Calu3 (cell line): Measurements from ENCODE around the gene ITK. TPM values are rescaled to one million over a fixed set of nuclear protein-coding genes. Genes with fewer than 3 reads are reported as not detected.

ENCODE experiments used
- BruUV-seq: library from RNA; stranded (reverse); fragments of 400-500 nt; replicated peaks from 2 replicates; lab custom pipeline; 2021; lab: Mats Ljungman, UMichigan
- CTCF ChIA-PET: fragments of 300-600 bp; sonication (Branson Sonifier 250); formaldehyde crosslinking; loops from one replicate; lab custom pipeline; 2022; ENCODE audit warnings: antibody characterized with exemption; lab: Charles Lee
- DNase-seq: peaks from one replicate; pipeline ENCODE4 v3.0.0; 2022
- H3K27ac Mint-ChIP-seq: one replicate; pipeline ENCODE4 v1.8.0; 2022; ENCODE audit warnings: mixed read lengths; ENCODE audit not compliant: unreplicated experiment
- H3K27me3 Mint-ChIP-seq: one replicate; pipeline ENCODE4 v1.8.0; 2022; ENCODE audit warnings: mixed read lengths; ENCODE audit not compliant: unreplicated experiment
- H3K36me3 Mint-ChIP-seq: one replicate; pipeline ENCODE4 v1.8.0; 2022; ENCODE audit warnings: mild to moderate bottlenecking, moderate library complexity, mixed read lengths; ENCODE audit not compliant: insufficient read depth, unreplicated experiment
- H3K4me1 Mint-ChIP-seq: one replicate; pipeline ENCODE4 v1.8.0; 2022; ENCODE audit warnings: mild to moderate bottlenecking, low read depth, mixed read lengths; ENCODE audit not compliant: unreplicated experiment
- H3K4me3 Mint-ChIP-seq: one replicate; pipeline ENCODE4 v1.8.0; 2022; ENCODE audit warnings: mild to moderate bottlenecking, low read depth, moderate library complexity, mixed read lengths; ENCODE audit not compliant: unreplicated experiment
- H3K9me3 Mint-ChIP-seq: one replicate; pipeline ENCODE4 v1.8.0; 2022; ENCODE audit warnings: low read depth, mixed read lengths; ENCODE audit not compliant: unreplicated experiment
- CTCF ChIP-seq: fragments of 200-600 bp; IDR thresholded peaks from one replicate; pipeline ENCODE4 v1.8.0; 2022; ENCODE audit warnings: antibody characterized with exemption; ENCODE audit not compliant: unreplicated experiment
- intact Hi-C: fragments of 100-400 bp; cut with micrococcal nuclease; formaldehyde crosslinking; loops from one replicate; pipeline ENCODE4 v1.10.0; 2022; ENCODE audit not compliant: unreplicated experiment
- total RNA-seq: library from RNA; stranded (reverse); gene quantifications from 2 replicates; pipeline ENCODE4 v1.2.3, GENCODE V29; 2022

Gene ITK
- total RNA-seq, 1 experiment from 2014 or later = not detected

- CTCF ChIA-PET = interaction anchor here (0.5 to 1.1 kb wide), 2 partner anchors 16 to 21 kb away, joined by 3 to 5 read pairs; no protein-coding TSS in a partner anchor
Observed at GRCh38 chr5:157165261-157165660, 15.4 kb upstream of the ITK start.

GRCh38 chr5:157165668-157166067, 15.0 kb upstream of the ITK start:
- no peaks in the 10 kb centered on the region for H3K36me3 Mint-ChIP-seq
- no peak overlapping the region for H3K4me3 Mint-ChIP-seq
- no peaks in the 10 kb centered on the region for H3K4me1 Mint-ChIP-seq
- intact Hi-C loops = no loop called here
- CTCF ChIA-PET = interaction anchor here (0.5 to 1.1 kb wide), 2 partner anchors 17 to 21 kb away, joined by 3 to 5 read pairs; no protein-coding TSS in a partner anchor
- H3K9me3 Mint-ChIP-seq = no peaks in the 10 kb centered on the region
- no peak for DNase-seq
- peaks cover 42% of the 10 kb centered on the region for H3K27me3 Mint-ChIP-seq
- no peak for TF ChIP-seq CTCF
- H3K27ac Mint-ChIP-seq = no peak overlapping the region
- no TSS peak for BruUV-seq

More at GRCh38 chr5:157165261-157165660, 15.4 kb upstream of the ITK start:
- Mint-ChIP-seq H3K27ac (no peak overlapping the region), H3K4me1 (no peaks in the 10 kb centered on the region), H3K4me3 (no peak overlapping the region), H3K9me3 (no peaks in the 10 kb centered on the region), H3K36me3 (no peaks in the 10 kb centered on the region), H3K27me3 (peaks cover 41% of the 10 kb centered on the region)
- BruUV-seq = no TSS peak
- no peak for DNase-seq
- intact Hi-C loops = no loop called here
- no peak for TF ChIP-seq CTCF

- H3K4me3 Mint-ChIP-seq = no peak within 1 kb of the TSS
- intact Hi-C loops = no loop called here
- H3K9me3 Mint-ChIP-seq = no peaks in the 10 kb centered on the region
- no peak within 1 kb of the TSS for H3K27ac Mint-ChIP-seq
- no TSS peak for BruUV-seq
- CTCF ChIA-PET = interaction anchor here (1.1 to 1.6 kb wide), 1 partner anchor 18 kb away, joined by 3 to 5 read pairs; no protein-coding TSS in a partner anchor
- no peaks in the 10 kb centered on the region for H3K36me3 Mint-ChIP-seq
- no peak for DNase-seq
- H3K4me1 Mint-ChIP-seq = no peaks in the 10 kb centered on the region
- TF ChIP-seq CTCF = no peak
- H3K27me3 Mint-ChIP-seq = peaks cover 43% of the 10 kb centered on the region
Observed at GRCh38 chr5:157166214-157167213, 14.1 kb upstream of the ITK start, which contains the start of gene GARIN3. GARIN3 (minus strand) TSS chr5:157166264; CDS start chr5:157166168, 96 bp downstream.

- no TSS peak for BruUV-seq
- Mint-ChIP-seq H3K27ac (no peak overlapping the region), H3K4me1 (no peaks in the 10 kb centered on the region), H3K4me3 (no peak overlapping the region), H3K27me3 (peaks cover 37% of the 10 kb centered on the region), H3K9me3 (no peaks in the 10 kb centered on the region), H3K36me3 (no peaks in the 10 kb centered on the region)
- no peak for DNase-seq
- CTCF ChIA-PET = interaction anchor here (1.6 kb wide), 1 partner anchor 18 kb away, joined by 5 read pairs; no protein-coding TSS in a partner anchor
- TF ChIP-seq CTCF = no peak
- intact Hi-C loops = no loop called here
Observed at GRCh38 chr5:157167214-157167621, 13.4 kb upstream of the ITK start.
